Inflammatory macrophage treated with lipopolysaccharide for 1 hour (primary cell): ENCODE results near the gene AMPD2.

ENCODE experiments used
- DNase-seq, 2 donors: peaks; one replicate each; pipeline ENCODE4 v3.0.0-alpha.2; 2020 to 2022

AMPD2 gene

DNA sequence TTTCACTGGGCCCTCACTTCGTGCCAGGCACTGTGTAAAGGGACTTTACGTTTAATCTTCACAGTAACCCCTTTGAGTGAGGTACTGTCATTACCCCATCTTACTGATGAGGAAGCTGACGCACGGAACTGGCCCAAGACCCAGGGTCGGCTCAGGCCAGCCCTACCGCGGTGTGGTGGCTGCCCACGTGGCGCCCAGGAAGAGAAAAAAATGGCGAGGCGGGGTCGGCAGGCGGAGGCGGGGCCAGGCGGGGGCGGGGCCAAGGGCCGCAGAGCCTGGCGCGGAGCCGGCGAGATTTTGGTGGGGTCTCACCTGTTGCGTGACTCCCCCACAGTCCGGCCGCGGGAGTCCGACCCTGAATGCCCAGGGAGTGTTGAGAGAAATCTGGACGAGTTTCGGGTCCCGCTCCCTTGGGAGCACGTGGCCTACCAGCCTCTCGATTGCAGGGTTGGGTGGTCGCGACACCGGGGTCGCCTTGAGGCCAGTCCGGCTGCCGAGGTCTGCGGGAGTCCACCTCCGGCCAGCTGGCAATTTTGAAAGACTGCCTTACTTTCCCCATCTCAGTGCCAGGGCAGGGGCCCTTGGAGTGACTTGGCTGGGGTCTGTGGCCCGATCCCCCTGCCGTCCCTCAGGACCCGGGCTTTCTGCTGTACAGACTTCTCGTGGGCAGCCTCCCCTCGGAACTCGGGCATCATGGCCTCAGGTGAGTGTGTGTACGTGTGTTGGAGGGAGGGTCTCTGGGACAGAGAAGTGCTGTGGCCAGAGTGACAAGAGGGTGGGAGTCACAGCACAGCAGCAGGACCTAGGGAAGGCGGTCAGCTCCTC, at the start of gene AMPD2, which contains the start of gene GNAT2:
AMPD2 (plus strand) TSS at position 262 of the 825 bp plus-strand sequence. CDS start 1,339 bp downstream, outside the sequence.
GNAT2 (minus strand) TSS at position 41 of the 825 bp plus-strand sequence. CDS start 6,746 bp downstream, outside the sequence.
- DNase-seq: peak; percentile 91 to 96

- DNase-seq: no peak
Measured at GRCh38 chr1:109570414-109570813, 49.2 kb upstream of the AMPD2 start.

- DNase-seq: peak; percentile 72 to 75
Measured at GRCh38 chr1:109573785-109574184, 45.9 kb upstream of the AMPD2 start.

GRCh38 chr1:109578947-109579443, 40.6 kb upstream of the AMPD2 start:
- DNase-seq: no peak

- DNase-seq: no peak
Measured at GRCh38 chr1:109579491-109579890, 40.1 kb upstream of the AMPD2 start.

- no peak for DNase-seq
Measured at GRCh38 chr1:109582021-109582420, 37.6 kb upstream of the AMPD2 start.

DNA sequence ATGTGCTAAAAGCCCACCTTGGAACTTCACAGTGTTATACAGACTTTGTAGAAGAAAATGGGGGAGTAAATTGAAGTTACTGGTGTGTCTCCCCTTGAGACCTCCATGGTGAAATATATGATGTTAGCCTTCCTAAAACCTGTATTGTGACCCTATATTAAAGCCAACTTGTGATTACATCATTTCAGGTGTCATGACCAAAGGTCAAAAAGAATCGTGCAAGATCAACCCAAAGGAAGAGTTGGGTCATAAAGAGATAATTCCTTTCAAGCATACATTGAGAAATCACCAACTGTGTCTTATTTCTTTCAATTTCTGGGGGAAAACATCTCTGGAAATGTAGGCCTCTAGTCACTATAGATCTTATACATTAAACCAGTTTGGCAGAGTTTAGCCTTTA, 34.9 kb upstream of the AMPD2 start:
- DNase-seq: no peak

GRCh38 chr1:109586055-109586454, 33.6 kb upstream of the AMPD2 start:
- no peak for DNase-seq

DNA sequence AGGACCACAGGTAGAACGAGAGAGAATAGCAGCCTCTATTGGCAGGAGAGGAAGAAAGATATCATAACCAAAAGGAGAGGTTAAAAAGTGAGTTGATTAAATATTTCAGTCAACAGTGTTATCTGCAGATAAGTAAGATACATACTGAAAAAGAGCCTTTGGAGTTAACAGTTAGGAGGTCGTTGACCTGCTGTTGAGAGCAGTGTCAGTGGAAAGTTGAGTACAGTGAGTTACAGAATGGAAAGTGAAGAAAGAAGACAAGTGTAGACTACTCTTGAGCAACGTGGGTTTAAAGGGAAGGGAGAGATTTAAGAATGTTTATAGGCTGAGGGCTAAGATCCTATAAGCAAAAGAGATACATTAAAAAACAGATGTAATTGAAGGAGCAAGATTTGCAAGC, 30.5 kb upstream of the AMPD2 start:
- DNase-seq: no peak

DNA sequence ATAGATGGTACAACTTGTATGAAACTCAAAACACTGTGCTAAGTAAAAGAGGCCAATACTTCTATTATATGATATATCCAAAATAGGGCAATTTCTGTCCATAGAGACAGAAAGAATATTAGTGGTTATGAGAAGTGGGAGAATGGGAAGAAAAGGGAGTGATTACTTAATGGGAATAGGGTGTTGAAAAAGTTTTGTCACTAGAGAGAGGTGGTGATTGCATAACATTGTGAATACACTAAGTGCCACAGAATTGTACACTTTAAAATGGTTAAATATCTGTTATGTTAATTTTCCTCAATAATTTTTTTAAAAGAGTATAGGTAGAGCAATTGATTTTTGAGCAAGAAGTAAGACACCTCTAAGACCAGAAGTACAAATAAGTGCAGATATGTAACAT, 30.0 kb upstream of the AMPD2 start:
- no peak for DNase-seq

GRCh38 chr1:109592916-109593315, 26.7 kb upstream of the AMPD2 start:
- no peak for DNase-seq

DNA sequence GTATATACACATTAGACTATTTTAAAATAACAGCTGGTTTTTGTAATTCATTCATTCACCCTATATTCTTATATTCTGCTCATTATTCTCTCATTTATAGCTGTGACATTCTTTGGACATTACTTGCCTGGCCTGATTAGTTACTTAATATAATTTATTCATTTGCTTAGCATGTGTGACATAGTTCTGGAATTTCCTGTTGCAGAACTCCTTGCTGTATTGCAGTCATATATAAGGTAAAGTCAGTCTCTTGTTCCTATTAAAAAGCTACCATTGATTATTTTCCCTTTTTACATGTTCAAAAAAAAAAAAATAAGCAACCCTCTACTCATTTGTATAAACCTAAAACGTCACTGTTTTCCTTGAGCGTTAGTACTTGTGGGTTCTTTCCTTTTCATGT, 24.1 kb upstream of the AMPD2 start:
- DNase-seq: peak; percentile 39 to 41

- no peak for DNase-seq
Measured at GRCh38 chr1:109598156-109598555, 21.5 kb upstream of the AMPD2 start.

- no peak for DNase-seq
Measured at GRCh38 chr1:109598655-109599054, 21.0 kb upstream of the AMPD2 start.

DNA sequence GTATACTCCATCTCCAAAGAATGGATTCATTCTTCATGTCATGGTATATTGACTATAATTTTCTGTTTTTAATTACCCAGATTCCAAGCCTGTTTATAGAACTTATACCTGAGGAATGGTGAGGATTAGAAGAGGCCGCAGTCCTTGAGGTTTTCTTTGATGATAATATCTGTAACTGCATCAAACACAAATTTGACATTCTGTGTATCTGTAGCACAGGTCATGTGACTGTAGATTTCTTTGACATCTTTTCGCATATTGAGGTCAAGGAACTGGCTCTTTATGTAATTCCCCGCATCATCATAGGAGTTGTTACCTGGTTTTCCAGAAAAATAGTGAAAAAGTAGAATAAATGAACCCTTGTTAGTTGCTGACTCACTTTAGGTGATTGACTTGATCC, 16.4 kb upstream of the AMPD2 start:
- no peak for DNase-seq

DNA sequence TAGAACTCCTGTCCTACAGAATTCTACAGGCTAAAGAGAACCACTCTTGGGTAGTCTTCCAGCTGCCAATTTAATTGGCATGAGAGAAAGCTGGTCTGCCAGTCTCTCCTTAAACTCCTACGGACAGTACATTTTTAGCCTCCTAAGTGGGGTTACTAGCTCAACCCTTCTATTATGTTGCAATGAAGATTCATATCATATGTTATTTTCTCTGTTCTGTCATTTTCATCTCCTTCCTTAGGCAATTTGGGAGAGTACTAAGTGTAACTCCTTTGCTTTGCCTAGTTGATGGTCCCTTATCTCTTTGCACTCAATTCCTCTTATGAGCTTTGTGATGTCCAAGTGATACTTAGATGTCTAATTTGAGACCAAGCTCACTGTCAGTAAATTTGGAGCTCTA, 14.3 kb upstream of the AMPD2 start:
- DNase-seq: peak in 1 of 2 donors; percentile 59

DNA sequence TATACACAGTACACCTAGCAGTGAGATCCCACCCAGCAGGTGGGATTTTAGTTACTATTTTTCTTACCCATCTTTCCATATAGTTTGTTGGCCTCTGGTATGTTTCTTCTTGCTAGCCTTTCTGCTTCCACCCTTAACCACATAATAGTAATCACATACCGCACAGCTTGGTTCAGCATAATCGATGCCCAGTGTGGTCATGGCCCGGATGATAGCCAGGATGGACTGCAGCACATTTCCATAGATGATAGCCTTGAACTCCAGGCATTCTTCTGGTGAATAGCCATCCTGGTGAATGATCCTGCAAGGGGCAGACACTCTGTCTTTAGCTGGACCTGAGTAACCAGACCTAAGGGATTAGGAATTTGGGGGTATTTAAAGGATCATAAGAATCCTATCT, 9.8 kb upstream of the AMPD2 start:
- DNase-seq: no peak

GRCh38 chr1:109610609-109611307, 8.9 kb upstream of the AMPD2 start:
- no peak for DNase-seq

DNA sequence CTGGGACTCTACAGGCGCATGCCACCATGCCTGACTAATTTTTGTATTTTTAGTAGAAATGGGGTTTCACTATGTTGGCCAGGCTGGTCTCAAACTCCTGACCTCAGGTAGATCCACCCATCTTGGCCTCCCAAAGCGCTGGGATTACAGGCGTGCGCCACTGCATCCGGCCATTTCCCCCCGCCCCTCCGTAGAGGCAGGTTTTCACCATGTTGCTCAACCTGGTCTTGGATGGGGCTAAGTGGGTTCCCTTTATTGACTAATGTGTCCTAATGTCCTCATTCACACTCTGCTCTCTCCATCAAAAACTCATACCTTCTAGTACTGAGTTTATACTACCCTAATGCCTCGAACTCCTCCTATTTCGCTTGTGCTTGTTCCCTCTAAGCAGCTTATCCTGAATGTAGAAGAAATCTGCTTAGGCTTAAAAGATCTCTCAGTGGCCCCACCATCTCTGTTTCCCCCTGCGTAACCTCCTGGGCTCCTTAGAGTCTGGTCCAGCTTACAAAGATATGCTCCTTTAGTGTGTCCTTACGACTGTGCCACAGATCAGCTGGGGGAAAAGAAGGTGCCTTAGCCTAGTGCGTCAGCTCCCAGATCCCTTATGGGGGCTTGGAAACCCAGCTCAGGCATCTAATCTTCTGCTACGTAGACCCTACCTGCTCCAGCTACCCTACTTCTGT, 8.2 kb upstream of the AMPD2 start:
- DNase-seq: no peak

DNA sequence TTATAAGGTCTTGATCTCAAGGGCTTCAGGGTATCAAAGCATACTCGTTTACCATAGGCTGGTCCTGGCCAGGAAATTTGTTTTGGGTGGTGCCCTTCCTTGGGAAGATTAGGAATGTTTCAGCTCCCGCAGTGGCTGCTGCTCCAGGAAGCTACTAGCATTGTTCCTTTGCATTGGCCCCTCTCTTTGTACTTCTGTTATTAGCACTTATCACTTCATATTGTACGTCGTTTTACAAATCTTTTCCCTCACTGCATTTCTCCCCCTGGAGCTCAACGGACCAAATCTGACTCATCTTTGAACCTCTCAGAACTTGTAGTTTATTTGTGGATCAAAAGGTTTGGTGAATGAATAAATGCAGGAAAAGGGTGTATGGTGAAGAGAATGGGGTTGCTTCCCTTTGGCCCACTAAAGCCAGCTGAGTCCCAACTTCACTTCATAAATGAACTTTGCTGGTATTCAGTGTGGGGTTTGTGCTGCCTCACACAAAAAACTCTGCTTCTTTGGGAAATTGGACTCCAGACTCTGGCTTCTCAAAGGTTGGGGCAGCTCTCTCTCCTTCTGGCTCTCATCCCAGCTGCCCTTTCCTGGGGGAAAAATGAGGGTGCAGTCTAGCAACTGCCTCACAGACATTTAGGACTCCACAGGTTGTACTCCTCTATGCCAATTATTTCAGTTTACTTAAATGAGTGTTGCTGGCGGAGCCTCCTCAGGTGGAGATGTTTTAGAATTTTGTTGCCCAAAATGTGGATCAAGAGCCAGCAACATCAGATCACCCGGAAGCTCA, 6.1 kb upstream of the AMPD2 start:
- DNase-seq: no peak

- DNase-seq: peak; percentile 87 to 97
Measured at GRCh38 chr1:109615879-109616278, 3.8 kb upstream of the AMPD2 start.

DNA sequence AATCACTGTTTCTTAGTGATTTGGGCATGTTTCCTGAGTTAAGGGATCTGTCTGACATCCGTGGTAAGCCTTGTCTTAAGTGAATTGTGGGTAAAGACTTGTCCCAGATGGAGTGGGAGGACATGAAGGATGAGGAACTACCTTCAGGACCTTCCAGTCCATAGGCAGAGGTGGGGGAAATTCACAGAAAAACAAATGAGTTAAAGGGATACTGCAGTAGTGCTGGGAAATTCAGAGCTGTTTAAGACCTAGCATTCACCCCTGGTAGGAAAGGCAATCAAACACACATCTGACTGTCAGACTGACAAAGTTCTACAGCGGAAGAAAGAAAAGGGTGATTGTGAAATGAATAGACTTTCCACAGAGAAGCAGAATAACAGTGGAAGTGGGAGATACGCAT, 3.2 kb upstream of the AMPD2 start:
- peak; percentile 79 to 98 for DNase-seq
